Osteoblast (primary cell): Measurements from ENCODE around the gene DHRS4. TPM values are rescaled to one million over a fixed set of nuclear protein-coding genes. Genes with fewer than 3 reads are reported as not detected.
"Not testable (repeated sequence)": the region's sequence is repeated elsewhere in the genome, so short reads cannot be mapped to it uniquely, and the experiment has no call there.

Experiments used
- DNase-seq: peaks from one replicate; pipeline ENCODE4 v3.0.0; 2011; ENCODE audit warnings: low spot score, mixed read lengths; ENCODE audit not compliant: insufficient read length; ENCODE audit errors: missing footprints
- H2AFZ ChIP-seq: 2 replicates; pipeline ENCODE4 v1.6.0; 2011; ENCODE audit warnings: mild to moderate bottlenecking, low read length
- H3K27ac ChIP-seq: 2 replicates; pipeline ENCODE4 v1.5.1; 2011; ENCODE audit warnings: mild to moderate bottlenecking, low read depth, low read length, moderate library complexity
- H3K27me3 ChIP-seq: 2 replicates; pipeline ENCODE4 v1.6.0; 2012; ENCODE audit warnings: mild to moderate bottlenecking, control low read depth, inconsistent platforms, low read length, moderate library complexity; ENCODE audit not compliant: insufficient read depth
- H3K36me3 ChIP-seq: 2 replicates; pipeline ENCODE4 v1.5.1; 2011; ENCODE audit warnings: mild to moderate bottlenecking, low read length, control low read depth, moderate library complexity; ENCODE audit not compliant: insufficient read depth
- H3K4me1 ChIP-seq: 2 replicates; pipeline ENCODE4 v1.5.1; 2011; ENCODE audit warnings: mild to moderate bottlenecking, low read length, control low read depth, moderate library complexity; ENCODE audit not compliant: insufficient read depth
- H3K4me2 ChIP-seq: 2 replicates; pipeline ENCODE4 v1.6.0; 2011; ENCODE audit warnings: mild to moderate bottlenecking, low read length; ENCODE audit not compliant: insufficient read depth
- H3K4me3 ChIP-seq: fragments of 200-600 bp; sonication (generic); 3 replicates; pipeline ENCODE4 v1.5.1; 2012; ENCODE audit warnings: mild to moderate bottlenecking, low read length, inconsistent platforms; ENCODE audit not compliant: insufficient read depth
- H3K79me2 ChIP-seq: 2 replicates; pipeline ENCODE4 v1.6.0; 2012; ENCODE audit warnings: mild to moderate bottlenecking, low read length, control low read depth, inconsistent platforms; ENCODE audit not compliant: insufficient read depth
- H3K9me3 ChIP-seq: 2 replicates; pipeline ENCODE4 v1.5.1; 2011; ENCODE audit warnings: low read depth, low read length, control low read depth
- H4K20me1 ChIP-seq: 2 replicates; pipeline ENCODE4 v1.6.0; 2012; ENCODE audit warnings: mild to moderate bottlenecking, low read length, control low read depth; ENCODE audit not compliant: insufficient read depth
- CTCF ChIP-seq: IDR thresholded peaks from 2 replicates; pipeline ENCODE4 v1.5.1; 2011; ENCODE audit warnings: mild to moderate bottlenecking, low read depth, low read length, moderate library complexity; ENCODE audit errors: extremely low read depth
- total RNA-seq: library from RNA; depleted of rRNA; stranded (reverse); fragments of >200 nt; gene quantifications from 2 replicates; pipeline ENCODE4 v1.2.3, GENCODE V29; 2012

DHRS4 gene
- total RNA-seq, 1 donor = 31.5 TPM

DNA sequence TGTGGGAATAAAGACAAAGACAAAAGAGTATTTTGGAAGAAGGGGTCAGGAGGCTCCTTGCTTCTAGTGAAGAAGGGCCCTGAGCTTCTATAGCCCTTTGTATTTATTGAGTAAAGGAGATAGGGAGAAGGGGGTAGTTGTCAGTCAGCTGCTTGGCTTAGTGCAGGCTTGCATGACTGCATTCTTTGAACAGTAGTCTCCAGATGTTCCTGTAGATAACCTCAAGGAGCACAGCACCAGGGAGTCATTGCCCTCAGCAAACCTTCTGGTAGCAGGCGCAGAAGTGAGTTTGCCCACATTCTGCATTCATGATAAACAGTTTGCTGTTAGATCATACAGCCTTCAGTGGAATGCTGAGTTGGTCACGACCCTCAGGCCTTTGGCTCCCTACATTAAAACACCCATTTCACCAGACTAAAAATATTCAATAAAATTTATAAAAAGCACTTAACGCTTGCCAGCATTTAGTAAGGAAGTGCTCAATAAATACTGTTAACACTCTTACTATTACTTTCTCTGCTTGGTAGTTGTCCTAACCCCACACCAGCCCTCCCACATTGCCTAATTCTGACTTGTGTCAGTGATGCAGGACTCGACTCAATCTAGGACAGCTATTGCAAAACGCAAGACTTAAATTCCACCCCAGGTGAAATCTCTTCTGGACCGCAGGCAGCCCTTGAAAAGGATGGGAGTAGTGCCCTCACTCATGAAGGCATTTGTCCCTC, 3.0 kb upstream of the DHRS4 start:
- H4K20me1 ChIP-seq = no peaks in the 10 kb centered on the region
- H3K27ac ChIP-seq = no peak overlapping the region
- DNase-seq = no peak
- peaks cover 11% of the 10 kb centered on the region for H3K79me2 ChIP-seq
- no peaks in the 10 kb centered on the region for H3K36me3 ChIP-seq
- H2AFZ ChIP-seq = no peak overlapping the region
- no peak overlapping the region for H3K4me2 ChIP-seq
- no peak for TF ChIP-seq CTCF
- H3K27me3 ChIP-seq = no peaks in the 10 kb centered on the region
- H3K4me3 ChIP-seq = no peak overlapping the region
- no peaks in the 10 kb centered on the region for H3K9me3 ChIP-seq
- H3K4me1 ChIP-seq = peaks cover 2% of the 10 kb centered on the region

DNA sequence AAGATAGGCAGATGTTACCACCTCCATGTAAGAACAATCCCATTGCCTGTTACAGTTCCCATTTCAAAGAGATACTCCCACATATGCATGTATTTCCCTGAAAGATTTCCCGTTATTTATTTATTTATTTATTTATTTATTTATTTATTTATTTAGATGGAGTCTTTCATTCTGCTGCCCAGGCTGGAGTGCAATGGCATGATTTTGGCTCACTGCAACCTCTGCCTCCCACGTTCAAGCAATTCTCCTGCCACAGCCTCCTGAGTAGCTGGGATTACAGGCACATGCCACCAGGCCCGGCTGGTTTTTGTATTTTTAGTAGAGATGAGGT, 2.5 kb upstream of the DHRS4 start:
- not testable (repeated sequence) for H2AFZ ChIP-seq, H3K4me1 ChIP-seq, H3K27me3 ChIP-seq, H3K4me3 ChIP-seq, H3K9me3 ChIP-seq, H4K20me1 ChIP-seq, H3K4me2 ChIP-seq, H3K27ac ChIP-seq, H3K36me3 ChIP-seq, DNase-seq
- peaks cover 11% of the 10 kb centered on the region for H3K79me2 ChIP-seq

- Histone ChIP-seq H3K36me3 (no peaks in the 10 kb centered on the region), H3K27ac (no peak overlapping the region), H4K20me1 (no peaks in the 10 kb centered on the region), H3K4me2 (no peak overlapping the region), H3K9me3 (no peaks in the 10 kb centered on the region), H2AFZ (no peak overlapping the region), H3K27me3 (no peaks in the 10 kb centered on the region), H3K79me2 (peaks cover 11% of the 10 kb centered on the region), H3K4me1 (peaks cover 2% of the 10 kb centered on the region), H3K4me3 (no peak overlapping the region)
- no peak for DNase-seq
- TF ChIP-seq CTCF = no peak
Measured at GRCh38 chr14:23951590-23952201, 1.9 kb upstream of the DHRS4 start.

- Histone ChIP-seq H3K4me3 (peak overlapping the region; percentile 87), H3K79me2 (peaks cover 11% of the 10 kb centered on the region), H2AFZ (peak overlapping the region; percentile 94), H3K4me2 (peak overlapping the region; percentile 78)
- not testable (repeated sequence) for H3K4me1 ChIP-seq, DNase-seq, H4K20me1 ChIP-seq, H3K36me3 ChIP-seq, H3K27me3 ChIP-seq, H3K27ac ChIP-seq, H3K9me3 ChIP-seq
Measured at GRCh38 chr14:23953116-23953463, 480 bp upstream of the DHRS4 start.

- peak overlapping the region; percentile 87 for H3K4me3 ChIP-seq
- peak overlapping the region; percentile 94 for H2AFZ ChIP-seq
- not testable (repeated sequence) for H3K27me3 ChIP-seq, H3K4me1 ChIP-seq, H3K9me3 ChIP-seq, H4K20me1 ChIP-seq, H3K36me3 ChIP-seq, DNase-seq
- H3K4me2 ChIP-seq = peak overlapping the region; percentile 78
- H3K79me2 ChIP-seq = peaks cover 11% of the 10 kb centered on the region
- peak overlapping the region; percentile 64 for H3K27ac ChIP-seq
Measured at GRCh38 chr14:23954279-23954614, 677 bp downstream of the DHRS4 start.

GRCh38 chr14:23954965-23955364, 1.4 kb downstream of the DHRS4 start:
- H3K9me3 ChIP-seq, H3K4me1 ChIP-seq, H2AFZ ChIP-seq, H4K20me1 ChIP-seq, DNase-seq, H3K36me3 ChIP-seq, H3K27me3 ChIP-seq, H3K4me3 ChIP-seq, H3K27ac ChIP-seq: not testable (repeated sequence)
- H3K4me2 ChIP-seq = peak overlapping the region; percentile 78
- H3K79me2 ChIP-seq = peaks cover 11% of the 10 kb centered on the region

- not testable (repeated sequence) for H3K9me3 ChIP-seq, H3K27ac ChIP-seq, H3K4me1 ChIP-seq, H3K4me3 ChIP-seq, H3K36me3 ChIP-seq, H3K4me2 ChIP-seq, H2AFZ ChIP-seq, DNase-seq, H3K27me3 ChIP-seq, H4K20me1 ChIP-seq
- H3K79me2 ChIP-seq = peaks cover 11% of the 10 kb centered on the region
Measured at GRCh38 chr14:23955811-23956210, 2.2 kb downstream of the DHRS4 start.
